Activated naive CD8-positive, alpha-beta T cell (primary cell): ENCODE data around the gene LCOR.
A peak's percentile ranks its signal among the peaks of the same experiment; 100 is the strongest.

Experiments
- H3K27ac Mint-ChIP-seq: one replicate; pipeline ENCODE4 v1.8.0; 2021; ENCODE audit warnings: mixed read lengths
- H3K27me3 Mint-ChIP-seq: one replicate; pipeline ENCODE4 v1.8.0; 2021; ENCODE audit warnings: mixed read lengths
- H3K36me3 Mint-ChIP-seq: one replicate; pipeline ENCODE4 v1.8.0; 2021; ENCODE audit warnings: mixed read lengths
- H3K4me1 Mint-ChIP-seq: one replicate; pipeline ENCODE4 v1.8.0; 2021; ENCODE audit warnings: low read depth, mixed read lengths
- H3K4me3 Mint-ChIP-seq: one replicate; pipeline ENCODE4 v1.8.0; 2021; ENCODE audit warnings: mild to moderate bottlenecking, mixed read lengths
- H3K9me3 Mint-ChIP-seq: one replicate; pipeline ENCODE4 v1.8.0; 2021; ENCODE audit warnings: low read depth, mixed read lengths

Gene LCOR

DNA sequence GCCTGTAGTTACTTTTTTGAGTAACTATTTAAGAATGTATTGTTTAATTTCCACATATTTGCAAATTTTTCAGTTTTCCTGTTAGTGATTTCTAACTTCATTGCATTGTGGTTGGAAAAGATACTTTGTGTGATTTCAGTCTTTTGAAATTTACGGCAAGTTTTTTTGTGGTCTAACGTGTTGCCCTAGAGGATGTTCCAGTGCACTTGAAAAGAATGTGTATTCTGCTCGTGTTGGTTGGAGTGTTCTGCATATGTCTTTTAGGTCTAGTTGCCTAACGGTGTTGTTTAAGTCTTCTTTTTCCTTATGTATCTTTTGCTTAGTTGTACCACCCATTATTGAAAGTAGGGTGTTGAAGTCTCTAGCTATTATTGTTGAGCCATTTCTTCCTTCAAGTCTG, 59.7 kb downstream of the LCOR start:
- peak overlapping the region; percentile 25 for H3K4me3 Mint-ChIP-seq
- no peak overlapping the region for H3K27ac Mint-ChIP-seq
- H3K9me3 Mint-ChIP-seq: peaks cover 10% of the 10 kb centered on the region
- peaks cover 49% of the 10 kb centered on the region for H3K4me1 Mint-ChIP-seq
- peaks cover 29% of the 10 kb centered on the region for H3K36me3 Mint-ChIP-seq
- no peaks in the 10 kb centered on the region for H3K27me3 Mint-ChIP-seq

DNA sequence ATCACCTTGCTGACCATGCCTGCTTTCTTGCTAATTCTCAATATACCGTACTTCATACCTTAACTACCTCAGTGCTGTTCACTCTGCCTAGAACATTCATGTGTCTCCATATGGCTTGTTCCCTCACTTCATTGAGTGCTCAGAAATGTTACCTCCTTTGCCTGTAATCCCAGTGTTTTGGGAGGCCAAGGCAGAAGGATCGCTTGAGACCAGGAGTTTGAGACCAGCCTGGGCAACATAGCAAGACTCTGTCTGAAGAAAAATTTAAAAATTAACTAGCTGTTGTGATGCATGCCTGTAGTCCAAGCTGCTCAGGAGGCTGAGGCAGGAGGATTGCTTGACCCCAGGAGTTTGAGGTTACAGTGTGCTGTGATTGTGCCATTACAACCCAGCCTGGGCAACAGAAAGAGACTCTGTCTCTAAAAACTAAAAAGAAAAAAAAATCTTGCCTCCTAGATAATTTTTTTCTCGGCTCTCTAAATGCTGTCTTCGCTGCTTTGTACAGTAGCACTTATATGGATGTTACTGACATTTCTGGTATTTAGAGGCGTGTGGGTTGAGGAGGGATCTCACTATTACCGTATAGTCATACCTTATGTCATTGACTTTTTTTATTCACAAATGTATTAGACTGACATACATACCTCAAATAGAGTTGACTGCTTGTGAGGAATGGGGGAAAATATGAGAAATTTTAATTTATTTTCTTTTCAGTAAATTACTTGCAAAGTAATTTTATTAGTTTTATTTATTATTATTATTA, 63.7 kb downstream of the LCOR start:
- Mint-ChIP-seq H3K4me3 (no peak overlapping the region), H3K36me3 (peaks cover 13% of the 10 kb centered on the region), H3K4me1 (peaks cover 63% of the 10 kb centered on the region), H3K9me3 (peaks cover 5% of the 10 kb centered on the region), H3K27me3 (no peaks in the 10 kb centered on the region), H3K27ac (no peak overlapping the region)

DNA sequence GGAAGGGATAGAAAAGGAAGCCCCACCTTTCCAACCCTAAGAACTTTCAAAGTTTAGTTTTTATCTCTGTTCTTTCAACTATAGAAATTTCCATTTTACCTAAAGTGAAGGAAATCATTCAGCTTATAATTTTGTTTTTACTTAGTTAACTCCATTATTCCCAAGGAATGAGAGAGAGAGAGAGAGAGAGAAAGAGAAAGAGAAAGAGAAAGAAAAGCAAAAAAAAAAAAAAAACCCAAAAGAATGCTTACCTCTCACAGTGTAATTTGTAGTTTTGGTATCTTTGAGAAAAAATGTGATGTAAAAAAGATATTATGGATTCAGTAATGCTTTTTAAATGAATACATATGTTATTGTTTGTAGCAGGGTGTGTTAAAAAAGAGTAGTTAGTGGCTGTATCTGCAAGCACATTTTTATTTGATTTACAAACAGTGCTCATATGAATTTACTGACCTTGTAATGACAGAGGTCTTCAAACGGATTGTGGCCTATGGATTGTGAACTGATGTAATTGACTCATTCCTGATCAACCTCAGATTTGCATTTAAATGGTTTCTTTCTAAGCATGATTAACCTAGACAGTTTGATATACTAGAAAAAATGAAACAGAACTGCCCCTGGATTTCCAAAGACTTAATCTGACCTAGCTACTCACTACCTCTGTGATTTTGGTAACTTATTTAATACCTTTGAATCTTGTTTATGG, 64.9 kb downstream of the LCOR start:
- Mint-ChIP-seq H3K4me1 (peaks cover 62% of the 10 kb centered on the region), H3K36me3 (peaks cover 10% of the 10 kb centered on the region), H3K4me3 (no peak overlapping the region), H3K27me3 (no peaks in the 10 kb centered on the region), H3K27ac (peak overlapping the region; percentile 77), H3K9me3 (no peaks in the 10 kb centered on the region)

GRCh38 chr10:96902117-96902516, 70.0 kb downstream of the LCOR start:
- Mint-ChIP-seq H3K4me3 (no peak overlapping the region), H3K4me1 (peaks cover 71% of the 10 kb centered on the region), H3K36me3 (peaks cover 5% of the 10 kb centered on the region), H3K27me3 (no peaks in the 10 kb centered on the region), H3K9me3 (no peaks in the 10 kb centered on the region), H3K27ac (peak overlapping the region; percentile 70)

- Mint-ChIP-seq H3K27ac (peak overlapping the region; percentile 31), H3K36me3 (peaks cover 5% of the 10 kb centered on the region), H3K27me3 (no peaks in the 10 kb centered on the region), H3K4me1 (peaks cover 67% of the 10 kb centered on the region), H3K9me3 (no peaks in the 10 kb centered on the region), H3K4me3 (no peak overlapping the region)
Observed at GRCh38 chr10:96902731-96903358, 70.7 kb downstream of the LCOR start.

- Mint-ChIP-seq H3K9me3 (no peaks in the 10 kb centered on the region), H3K27ac (peak overlapping the region; percentile 12), H3K36me3 (peaks cover 8% of the 10 kb centered on the region), H3K27me3 (no peaks in the 10 kb centered on the region), H3K4me3 (no peak overlapping the region), H3K4me1 (peaks cover 60% of the 10 kb centered on the region)
Observed at GRCh38 chr10:96904648-96905047, 72.5 kb downstream of the LCOR start.

GRCh38 chr10:96906864-96907263, 74.8 kb downstream of the LCOR start:
- Mint-ChIP-seq H3K4me3 (no peak overlapping the region), H3K27me3 (no peaks in the 10 kb centered on the region), H3K27ac (peak overlapping the region; percentile 56), H3K9me3 (no peaks in the 10 kb centered on the region), H3K36me3 (peaks cover 8% of the 10 kb centered on the region), H3K4me1 (peaks cover 56% of the 10 kb centered on the region)

GRCh38 chr10:96910488-96911395, 78.6 kb downstream of the LCOR start:
- Mint-ChIP-seq H3K4me3 (no peak overlapping the region), H3K27ac (no peak overlapping the region), H3K9me3 (peaks cover 3% of the 10 kb centered on the region), H3K4me1 (peaks cover 31% of the 10 kb centered on the region), H3K27me3 (no peaks in the 10 kb centered on the region), H3K36me3 (peaks cover 13% of the 10 kb centered on the region)

DNA sequence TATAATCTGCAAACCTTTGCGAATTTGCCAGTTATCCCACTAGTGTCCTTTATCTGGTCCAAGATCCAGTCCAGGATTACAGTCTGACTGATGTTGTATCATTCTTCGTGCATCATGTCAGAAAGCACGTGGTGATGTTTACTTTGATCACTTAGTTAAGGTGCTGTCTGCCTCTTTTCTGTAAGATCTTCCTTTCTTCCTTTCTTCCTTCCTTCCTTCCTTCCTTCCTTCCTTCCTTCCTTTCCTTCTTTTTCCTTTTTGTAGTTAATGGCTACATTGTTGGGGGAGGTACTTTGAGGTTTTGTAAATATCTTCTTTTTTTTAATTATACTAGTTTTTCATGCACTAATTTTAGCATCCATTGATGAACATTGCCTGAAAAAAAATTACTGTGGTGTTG, 80.3 kb downstream of the LCOR start:
- H3K36me3 Mint-ChIP-seq: peaks cover 13% of the 10 kb centered on the region
- H3K9me3 Mint-ChIP-seq: peaks cover 3% of the 10 kb centered on the region
- H3K4me3 Mint-ChIP-seq: no peak overlapping the region
- H3K4me1 Mint-ChIP-seq: peaks cover 23% of the 10 kb centered on the region
- no peak overlapping the region for H3K27ac Mint-ChIP-seq
- no peaks in the 10 kb centered on the region for H3K27me3 Mint-ChIP-seq

GRCh38 chr10:96913906-96914305, 81.8 kb downstream of the LCOR start:
- H3K27me3 Mint-ChIP-seq: no peaks in the 10 kb centered on the region
- peaks cover 13% of the 10 kb centered on the region for H3K36me3 Mint-ChIP-seq
- H3K9me3 Mint-ChIP-seq: peaks cover 3% of the 10 kb centered on the region
- H3K27ac Mint-ChIP-seq: no peak overlapping the region
- H3K4me1 Mint-ChIP-seq: peaks cover 35% of the 10 kb centered on the region
- H3K4me3 Mint-ChIP-seq: no peak overlapping the region

DNA sequence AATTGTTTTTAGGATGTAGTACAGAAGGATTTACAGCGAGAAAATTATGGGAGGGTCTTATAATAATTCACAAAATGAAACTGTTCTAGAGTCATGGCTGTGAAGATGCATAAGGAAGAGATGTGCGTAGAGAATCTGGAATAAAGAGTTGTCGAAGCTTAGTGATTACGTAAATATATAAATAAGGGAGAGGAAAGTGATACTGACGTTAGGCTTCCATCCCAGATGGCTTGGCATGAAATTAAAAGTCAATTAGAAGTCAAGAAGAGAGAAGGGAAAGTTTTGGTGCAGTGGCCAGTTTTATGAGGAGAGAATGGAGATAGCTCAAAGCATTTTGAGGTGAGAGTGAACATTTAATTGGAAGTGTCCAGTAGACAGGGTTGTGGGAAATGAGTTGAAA, 85.5 kb downstream of the LCOR start:
- peaks cover 20% of the 10 kb centered on the region for H3K36me3 Mint-ChIP-seq
- H3K4me3 Mint-ChIP-seq: no peak overlapping the region
- no peaks in the 10 kb centered on the region for H3K27me3 Mint-ChIP-seq
- H3K4me1 Mint-ChIP-seq: peaks cover 40% of the 10 kb centered on the region
- H3K9me3 Mint-ChIP-seq: peaks cover 6% of the 10 kb centered on the region
- peak overlapping the region; percentile 68 for H3K27ac Mint-ChIP-seq

DNA sequence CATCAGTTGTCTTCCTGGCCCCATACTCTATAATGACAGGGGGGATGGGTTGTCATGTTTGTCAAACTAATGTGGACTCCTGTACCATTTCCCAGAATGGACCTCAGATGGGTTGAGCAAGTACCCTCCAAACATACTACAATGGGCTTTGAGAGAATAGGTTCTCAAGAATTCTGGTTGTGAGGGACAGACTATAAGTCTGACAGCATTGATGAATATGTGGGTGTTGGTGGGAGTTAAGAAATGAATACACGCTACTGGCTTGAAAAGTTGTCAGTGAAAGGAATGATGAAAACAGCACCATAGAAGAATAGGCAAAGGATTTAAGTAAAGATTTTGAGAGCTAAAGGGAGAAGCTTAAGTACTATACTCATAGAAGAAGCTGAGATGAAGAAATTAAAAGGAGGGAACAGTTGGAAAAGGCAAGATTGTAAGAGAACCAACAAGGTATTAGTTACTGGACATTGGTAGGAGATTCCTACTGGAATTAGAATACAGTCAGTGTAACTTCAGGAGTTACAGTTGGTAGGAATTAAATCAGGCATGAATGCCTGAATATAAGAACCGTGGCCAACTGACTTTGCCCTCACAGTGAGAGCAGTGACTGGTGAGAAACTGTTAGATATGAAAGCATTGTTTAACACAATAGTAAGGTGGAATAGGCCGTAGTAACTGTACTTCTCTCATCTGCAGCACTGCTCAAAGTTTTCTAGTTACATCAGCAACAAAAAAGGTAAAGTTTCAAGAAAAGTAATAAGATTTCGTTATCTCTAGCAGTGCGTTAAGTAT, 86.3 kb downstream of the LCOR start:
- H3K27ac Mint-ChIP-seq: no peak overlapping the region
- peaks cover 3% of the 10 kb centered on the region for H3K9me3 Mint-ChIP-seq
- H3K4me3 Mint-ChIP-seq: no peak overlapping the region
- no peaks in the 10 kb centered on the region for H3K27me3 Mint-ChIP-seq
- peaks cover 18% of the 10 kb centered on the region for H3K36me3 Mint-ChIP-seq
- peaks cover 36% of the 10 kb centered on the region for H3K4me1 Mint-ChIP-seq

GRCh38 chr10:96919785-96920430, 87.8 kb downstream of the LCOR start:
- Mint-ChIP-seq H3K4me3 (no peak overlapping the region), H3K36me3 (peaks cover 20% of the 10 kb centered on the region), H3K9me3 (peaks cover 3% of the 10 kb centered on the region), H3K27me3 (no peaks in the 10 kb centered on the region), H3K27ac (no peak overlapping the region), H3K4me1 (peaks cover 36% of the 10 kb centered on the region)
